ENCODE results near the gene ZSCAN29.

Gene ZSCAN29

DNA sequence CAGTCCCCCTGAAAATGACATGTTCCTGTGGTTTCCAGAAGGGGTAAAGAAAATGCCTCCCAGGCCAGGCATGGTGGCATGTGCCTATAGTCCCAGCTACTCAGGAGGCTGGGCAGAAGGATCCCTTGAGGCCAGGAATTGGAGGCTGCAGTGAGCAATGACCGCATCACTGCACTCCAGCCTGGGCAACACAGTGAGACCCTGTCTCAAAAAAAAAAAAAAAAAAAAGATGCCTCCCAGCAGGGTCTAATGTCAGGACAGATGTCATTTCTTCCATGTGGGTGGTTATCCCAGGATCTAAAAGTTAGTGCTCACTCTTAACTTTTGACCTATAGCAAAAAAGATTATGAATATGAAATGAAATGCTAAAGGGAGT is 53.9 kb downstream of the ZSCAN29 start:
- TF ChIP-seq CREB1 (IDR thresholded peaks at IDR 0.05; ENCODE audit: low read depth): no peak
- no peak for TF ChIP-seq ZBTB7A (IDR thresholded peaks at IDR 0.05; ENCODE audit: low read depth)
- TF ChIP-seq YY1 (IDR thresholded peaks at IDR 0.05; ENCODE audit: low read depth): no peak
- no peak for TF ChIP-seq TAF1 (IDR thresholded peaks at IDR 0.05; ENCODE audit: low read depth)
- no peak for TF ChIP-seq FOXM1 (IDR thresholded peaks at IDR 0.05; ENCODE audit: borderline replicate concordance, low read depth)
- TF ChIP-seq NFIC (IDR thresholded peaks at IDR 0.05): no peak

DNA sequence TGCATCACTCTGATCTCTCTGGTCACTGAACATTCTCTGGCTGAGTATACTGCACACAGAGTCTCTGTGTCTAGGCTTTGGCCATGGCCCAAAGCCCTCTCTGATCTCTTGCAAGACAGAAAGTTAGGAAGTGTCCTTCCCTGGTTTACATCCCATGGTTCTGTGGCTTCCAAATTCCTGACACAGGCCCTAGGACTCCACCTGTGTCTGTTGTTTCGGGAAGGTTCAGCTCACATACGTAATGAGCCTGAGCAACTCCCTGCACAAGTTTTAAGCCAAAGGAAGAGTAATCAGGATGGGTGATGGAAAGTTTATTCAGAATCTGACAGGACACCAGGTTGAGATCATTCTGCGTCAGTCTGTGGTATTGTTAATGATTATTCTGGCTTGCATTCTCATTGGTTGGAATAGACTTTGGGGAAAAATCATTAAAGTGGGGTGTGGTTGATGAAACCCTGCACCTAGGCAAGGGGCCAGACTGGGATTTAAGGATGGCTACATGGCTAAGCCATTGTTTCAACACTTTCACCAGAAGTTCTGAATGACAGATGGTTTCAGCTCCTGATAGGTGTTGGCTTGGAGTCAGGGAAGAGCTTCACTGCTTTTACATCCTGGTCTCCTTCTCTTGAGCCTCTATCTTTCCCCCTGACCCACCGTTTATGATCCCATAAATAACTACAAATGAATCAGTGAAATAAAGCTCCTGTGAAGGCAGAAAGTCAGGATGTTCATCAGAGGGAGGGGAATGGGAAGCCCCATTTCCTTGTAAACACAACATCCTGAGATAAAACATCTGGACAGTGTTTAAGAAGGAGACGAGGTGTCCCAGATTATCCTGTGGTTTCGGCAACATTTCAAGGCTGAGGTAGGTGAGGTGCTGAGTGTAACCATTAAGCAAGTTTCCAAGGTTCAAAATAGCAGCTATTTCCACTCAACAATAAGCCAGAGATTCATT is 54.5 kb downstream of the ZSCAN29 start:
- TF ChIP-seq EP300 (IDR thresholded peaks at IDR 0.05; ENCODE audit: borderline replicate concordance) (peak; percentile 62; the same call in 1 of the 2 replicates), NFIC (IDR thresholded peaks at IDR 0.05) (peak; percentile 81), TEAD4 (IDR thresholded peaks at IDR 0.05) (peak; percentile 16; the same call in 1 of the 2 replicates), FOXM1 (IDR thresholded peaks at IDR 0.05; ENCODE audit: borderline replicate concordance, low read depth) (peak; percentile 64; the same call in 1 of the 2 replicates), TCF12 (IDR thresholded peaks at IDR 0.05; ENCODE audit: low read depth) (peak; percentile 70), EGR1 (IDR thresholded peaks at IDR 0.05) (no peak), YY1 (IDR thresholded peaks at IDR 0.05; ENCODE audit: low read depth) (0 out of 2 replicates have a peak, but pooled peaks have one; percentile 23), CEBPB (IDR thresholded peaks at IDR 0.05) (peak; percentile 52; the same call in 1 of the 2 replicates)
- TF ChIP-seq, protein P1, sequence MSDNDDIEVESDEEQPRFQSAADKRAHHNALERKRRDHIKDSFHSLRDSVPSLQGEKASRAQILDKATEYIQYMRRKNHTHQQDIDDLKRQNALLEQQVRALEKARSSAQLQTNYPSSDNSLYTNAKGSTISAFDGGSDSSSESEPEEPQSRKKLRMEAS (IDR thresholded peaks at IDR 0.05): no peak
- TF ChIP-seq, protein P2, sequence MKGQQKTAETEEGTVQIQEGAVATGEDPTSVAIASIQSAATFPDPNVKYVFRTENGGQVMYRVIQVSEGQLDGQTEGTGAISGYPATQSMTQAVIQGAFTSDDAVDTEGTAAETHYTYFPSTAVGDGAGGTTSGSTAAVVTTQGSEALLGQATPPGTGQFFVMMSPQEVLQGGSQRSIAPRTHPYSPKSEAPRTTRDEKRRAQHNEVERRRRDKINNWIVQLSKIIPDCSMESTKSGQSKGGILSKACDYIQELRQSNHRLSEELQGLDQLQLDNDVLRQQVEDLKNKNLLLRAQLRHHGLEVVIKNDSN (IDR thresholded peaks at IDR 0.05): no peak
- TF ChIP-seq, protein P3, sequence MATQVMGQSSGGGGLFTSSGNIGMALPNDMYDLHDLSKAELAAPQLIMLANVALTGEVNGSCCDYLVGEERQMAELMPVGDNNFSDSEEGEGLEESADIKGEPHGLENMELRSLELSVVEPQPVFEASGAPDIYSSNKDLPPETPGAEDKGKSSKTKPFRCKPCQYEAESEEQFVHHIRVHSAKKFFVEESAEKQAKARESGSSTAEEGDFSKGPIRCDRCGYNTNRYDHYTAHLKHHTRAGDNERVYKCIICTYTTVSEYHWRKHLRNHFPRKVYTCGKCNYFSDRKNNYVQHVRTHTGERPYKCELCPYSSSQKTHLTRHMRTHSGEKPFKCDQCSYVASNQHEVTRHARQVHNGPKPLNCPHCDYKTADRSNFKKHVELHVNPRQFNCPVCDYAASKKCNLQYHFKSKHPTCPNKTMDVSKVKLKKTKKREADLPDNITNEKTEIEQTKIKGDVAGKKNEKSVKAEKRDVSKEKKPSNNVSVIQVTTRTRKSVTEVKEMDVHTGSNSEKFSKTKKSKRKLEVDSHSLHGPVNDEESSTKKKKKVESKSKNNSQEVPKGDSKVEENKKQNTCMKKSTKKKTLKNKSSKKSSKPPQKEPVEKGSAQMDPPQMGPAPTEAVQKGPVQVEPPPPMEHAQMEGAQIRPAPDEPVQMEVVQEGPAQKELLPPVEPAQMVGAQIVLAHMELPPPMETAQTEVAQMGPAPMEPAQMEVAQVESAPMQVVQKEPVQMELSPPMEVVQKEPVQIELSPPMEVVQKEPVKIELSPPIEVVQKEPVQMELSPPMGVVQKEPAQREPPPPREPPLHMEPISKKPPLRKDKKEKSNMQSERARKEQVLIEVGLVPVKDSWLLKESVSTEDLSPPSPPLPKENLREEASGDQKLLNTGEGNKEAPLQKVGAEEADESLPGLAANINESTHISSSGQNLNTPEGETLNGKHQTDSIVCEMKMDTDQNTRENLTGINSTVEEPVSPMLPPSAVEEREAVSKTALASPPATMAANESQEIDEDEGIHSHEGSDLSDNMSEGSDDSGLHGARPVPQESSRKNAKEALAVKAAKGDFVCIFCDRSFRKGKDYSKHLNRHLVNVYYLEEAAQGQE (IDR thresholded peaks at IDR 0.05; ENCODE audit: low read depth): no peak

DNA sequence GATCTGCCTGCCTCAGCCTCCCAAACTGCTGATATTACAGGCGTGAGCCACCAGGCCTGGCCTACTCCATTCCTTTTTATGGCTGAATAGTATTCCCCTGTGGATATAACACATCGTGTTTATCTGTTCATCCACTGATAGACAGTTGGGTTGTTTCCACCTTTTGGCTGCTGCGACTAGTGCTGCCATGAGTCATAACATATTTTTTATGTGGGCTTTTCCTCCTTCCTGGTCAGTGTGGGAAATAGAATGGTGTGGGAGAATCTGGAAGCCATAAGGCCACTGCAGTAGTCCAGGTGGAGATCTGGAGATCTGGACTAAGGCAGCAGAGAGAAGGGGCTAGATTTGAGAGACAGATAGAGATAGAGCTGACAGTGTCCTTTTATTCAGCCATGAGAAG is 56.7 kb downstream of the ZSCAN29 start:
- TF ChIP-seq FOXM1 (IDR thresholded peaks at IDR 0.05; ENCODE audit: borderline replicate concordance, low read depth): no peak
- TF ChIP-seq, protein P3 (IDR thresholded peaks at IDR 0.05; ENCODE audit: low read depth): no peak
- TF ChIP-seq, protein P1 (IDR thresholded peaks at IDR 0.05): no peak
- TF ChIP-seq NFIC (IDR thresholded peaks at IDR 0.05): no peak
- TF ChIP-seq, protein P2 (IDR thresholded peaks at IDR 0.05): no peak
- TF ChIP-seq TCF12 (IDR thresholded peaks at IDR 0.05; ENCODE audit: low read depth): no peak

DNA sequence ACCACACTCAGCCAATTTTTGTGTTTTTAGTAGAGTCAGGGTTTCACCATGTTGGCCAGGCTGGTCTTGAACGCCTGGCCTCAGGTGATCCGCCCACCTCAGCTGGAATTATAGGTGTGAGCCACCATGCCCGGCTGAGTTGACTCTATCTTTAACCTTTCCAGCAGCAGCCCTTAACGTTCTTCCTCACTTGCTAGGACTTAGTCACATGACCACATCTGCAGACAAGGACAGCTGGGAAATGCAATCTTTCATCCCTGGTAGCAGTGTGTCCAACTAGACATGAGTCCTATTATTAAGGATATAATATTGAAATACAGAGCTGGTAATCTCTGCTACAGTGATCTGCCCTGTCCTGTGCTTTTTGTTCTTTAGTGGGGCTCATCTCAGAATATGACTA is 58.5 kb downstream of the ZSCAN29 start:
- TF ChIP-seq, protein P2 (IDR thresholded peaks at IDR 0.05): peak; percentile 28; the same call in 1 of the 2 replicates
- TF ChIP-seq YY1 (IDR thresholded peaks at IDR 0.05; ENCODE audit: low read depth): no peak

All from Ishikawa (cell line).